Hepatocyte (in vitro differentiated cells): ENCODE measurements around the gene STAU1.

Source experiments
- EZH2 ChIP-seq: fragments of 200-600 bp; sonication (generic); IDR thresholded peaks from 2 replicates; pipeline ENCODE4 v1.6.1; 2016; ENCODE audit warnings: antibody characterized with exemption, mild to moderate bottlenecking, borderline replicate concordance
- TF ChIP-seq, protein P1 (sequence below): fragments of 200-600 bp; sonication (generic); IDR thresholded peaks from 2 replicates; pipeline ENCODE4 v1.5.1; 2016; ENCODE audit warnings: antibody characterized with exemption, mild to moderate bottlenecking; ENCODE audit not compliant: poor library complexity

DNA sequence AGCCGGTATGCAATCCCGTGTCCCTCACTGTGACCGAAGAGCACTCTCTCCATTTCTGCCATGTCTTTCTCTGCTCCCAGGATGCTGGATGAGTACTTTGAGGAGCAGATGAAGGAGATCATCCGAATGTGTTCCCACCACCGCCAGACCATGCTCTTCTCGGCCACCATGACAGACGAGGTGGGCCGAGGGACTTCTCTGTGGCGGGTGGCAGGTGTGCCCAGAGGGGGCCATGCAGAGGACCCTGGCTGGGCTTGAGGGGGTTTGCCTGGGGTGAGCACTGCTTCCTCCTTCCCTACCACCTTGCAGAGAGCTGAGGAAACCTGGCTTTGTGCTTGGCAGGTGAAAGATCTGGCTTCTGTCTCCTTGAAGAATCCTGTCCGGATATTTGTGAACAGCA, 45.1 kb upstream of the STAU1 start:
- no peak for TF ChIP-seq EZH2
- TF ChIP-seq, protein P1, sequence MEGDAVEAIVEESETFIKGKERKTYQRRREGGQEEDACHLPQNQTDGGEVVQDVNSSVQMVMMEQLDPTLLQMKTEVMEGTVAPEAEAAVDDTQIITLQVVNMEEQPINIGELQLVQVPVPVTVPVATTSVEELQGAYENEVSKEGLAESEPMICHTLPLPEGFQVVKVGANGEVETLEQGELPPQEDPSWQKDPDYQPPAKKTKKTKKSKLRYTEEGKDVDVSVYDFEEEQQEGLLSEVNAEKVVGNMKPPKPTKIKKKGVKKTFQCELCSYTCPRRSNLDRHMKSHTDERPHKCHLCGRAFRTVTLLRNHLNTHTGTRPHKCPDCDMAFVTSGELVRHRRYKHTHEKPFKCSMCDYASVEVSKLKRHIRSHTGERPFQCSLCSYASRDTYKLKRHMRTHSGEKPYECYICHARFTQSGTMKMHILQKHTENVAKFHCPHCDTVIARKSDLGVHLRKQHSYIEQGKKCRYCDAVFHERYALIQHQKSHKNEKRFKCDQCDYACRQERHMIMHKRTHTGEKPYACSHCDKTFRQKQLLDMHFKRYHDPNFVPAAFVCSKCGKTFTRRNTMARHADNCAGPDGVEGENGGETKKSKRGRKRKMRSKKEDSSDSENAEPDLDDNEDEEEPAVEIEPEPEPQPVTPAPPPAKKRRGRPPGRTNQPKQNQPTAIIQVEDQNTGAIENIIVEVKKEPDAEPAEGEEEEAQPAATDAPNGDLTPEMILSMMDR, result no peak
